Hepatocyte (in vitro differentiated cells): Measurements from ENCODE around the gene ZBTB7C. TPM values are rescaled to one million over a fixed set of nuclear protein-coding genes. Genes with fewer than 3 reads are reported as not detected.

Experiments
- DNase-seq: peaks from one replicate; pipeline ENCODE4 v3.0.0-alpha.2; 2016; ENCODE audit warnings: low spot score
- H2AFZ ChIP-seq: fragments of 200-600 bp; sonication (generic); 2 replicates; pipeline ENCODE4 v1.6.0; 2016; ENCODE audit warnings: antibody characterized with exemption, mild to moderate bottlenecking
- H3K27ac ChIP-seq: fragments of 200-600 bp; sonication (generic); 2 replicates; pipeline ENCODE4 v1.5.1; 2016; ENCODE audit warnings: mild to moderate bottlenecking
- H3K27me3 ChIP-seq: fragments of 200-600 bp; sonication (generic); 2 replicates; pipeline ENCODE4 v1.6.1; 2016
- H3K36me3 ChIP-seq: fragments of 200-600 bp; sonication (generic); replicated peaks from 2 replicates; pipeline ENCODE4 v1.5.1; 2016; ENCODE audit warnings: low read depth; ENCODE audit not compliant: insufficient read depth
- H3K4me1 ChIP-seq: fragments of 200-600 bp; sonication (generic); 2 replicates; pipeline ENCODE4 v1.5.1; 2016; ENCODE audit warnings: mild to moderate bottlenecking, moderate library complexity; ENCODE audit not compliant: insufficient read depth
- H3K4me2 ChIP-seq: fragments of 200-600 bp; sonication (generic); 2 replicates; pipeline ENCODE4 v1.6.0; 2016
- H3K4me3 ChIP-seq: fragments of 200-600 bp; sonication (generic); 2 replicates; pipeline ENCODE4 v1.5.1; 2016; ENCODE audit warnings: mild to moderate bottlenecking
- H3K79me2 ChIP-seq: fragments of 200-600 bp; sonication (generic); 2 replicates; pipeline ENCODE4 v1.6.0; 2017; ENCODE audit warnings: mild to moderate bottlenecking
- H3K9me2 ChIP-seq: fragments of 200-600 bp; sonication (generic); replicated peaks from 2 replicates; pipeline ENCODE4 v1.6.0; 2017; ENCODE audit warnings: mild to moderate bottlenecking; ENCODE audit not compliant: insufficient read depth
- H3K9me3 ChIP-seq: fragments of 200-600 bp; sonication (generic); 2 replicates; pipeline ENCODE4 v1.5.1; 2016; ENCODE audit warnings: low read depth, mild to moderate bottlenecking
- H4K20me1 ChIP-seq: fragments of 200-600 bp; sonication (generic); 2 replicates; pipeline ENCODE4 v1.6.0; 2016; ENCODE audit warnings: mild to moderate bottlenecking; ENCODE audit not compliant: insufficient read depth, poor library complexity, severe bottlenecking
- CTCF ChIP-seq: fragments of 200-600 bp; sonication (generic); IDR thresholded peaks from 2 replicates; pipeline ENCODE4 v1.5.1; 2016; ENCODE audit warnings: antibody characterized with exemption, mild to moderate bottlenecking; ENCODE audit not compliant: poor library complexity
- EZH2 ChIP-seq: fragments of 200-600 bp; sonication (generic); IDR thresholded peaks from 2 replicates; pipeline ENCODE4 v1.6.1; 2016; ENCODE audit warnings: antibody characterized with exemption, mild to moderate bottlenecking, borderline replicate concordance
- EZH2phosphoT487 ChIP-seq: fragments of 200-600 bp; sonication (generic); IDR thresholded peaks from one replicate; pipeline ENCODE4 v1.6.1; 2018; ENCODE audit warnings: antibody characterized with exemption, mild to moderate bottlenecking, low read depth, moderate library complexity; ENCODE audit not compliant: unreplicated experiment, severe bottlenecking
- WGBS: methylation state at CpG from one replicate; pipeline ENCODE4 v1.1.6; 2016; ENCODE audit warnings: low lambda C conversion rate; ENCODE audit errors: missing lambda C conversion rate; 5-methylcytosine and 5-hydroxymethylcytosine counted together
- polyA plus RNA-seq: library from polyadenylated mRNA; unstranded; fragments of >200 nt; fragmentation: Nextera tagmentation; extraction: Ambion mirVana; gene quantifications from 2 replicates; pipeline ENCODE4 v1.2.1, GENCODE V29; 2016
- total RNA-seq: library from RNA; depleted of rRNA; stranded (reverse); fragments of >200 nt; gene quantifications from 2 replicates; pipeline ENCODE4 v1.2.3, GENCODE V29; 2014

ZBTB7C gene
- total and polyA plus RNA-seq, 2 experiments from 2014 or later: 0.70 to 1.0 TPM

GRCh38 chr18:48393170-48393569, 16.0 kb downstream of the ZBTB7C start:
- no peaks in the 10 kb centered on the region for H3K4me1 ChIP-seq
- H3K9me2 ChIP-seq: no peaks in the 10 kb centered on the region
- H2AFZ ChIP-seq: no peak overlapping the region
- WGBS: 90% methylated on average over 4 of the region's 5 CpGs
- H3K27ac ChIP-seq: no peak overlapping the region
- H4K20me1 ChIP-seq: no peaks in the 10 kb centered on the region
- no peak for DNase-seq
- H3K4me2 ChIP-seq: no peak overlapping the region
- no peaks in the 10 kb centered on the region for H3K36me3 ChIP-seq
- H3K9me3 ChIP-seq: no peaks in the 10 kb centered on the region
- no peaks in the 10 kb centered on the region for H3K79me2 ChIP-seq
- H3K4me3 ChIP-seq: no peak overlapping the region
- peaks cover 24% of the 10 kb centered on the region for H3K27me3 ChIP-seq
- no peak for TF ChIP-seq EZH2
- no peak for TF ChIP-seq EZH2phosphoT487
- no peak for TF ChIP-seq CTCF

- H3K36me3 ChIP-seq: no peaks in the 10 kb centered on the region
- H2AFZ ChIP-seq: no peak overlapping the region
- no peak for DNase-seq
- no peaks in the 10 kb centered on the region for H3K9me3 ChIP-seq
- H3K27me3 ChIP-seq: peaks cover 15% of the 10 kb centered on the region
- no peak overlapping the region for H3K27ac ChIP-seq
- no peak overlapping the region for H3K4me3 ChIP-seq
- no peaks in the 10 kb centered on the region for H4K20me1 ChIP-seq
- H3K4me2 ChIP-seq: no peak overlapping the region
- no peak for TF ChIP-seq EZH2
- TF ChIP-seq EZH2phosphoT487: no peak
- TF ChIP-seq CTCF: no peak
- no peaks in the 10 kb centered on the region for H3K9me2 ChIP-seq
- no peaks in the 10 kb centered on the region for H3K79me2 ChIP-seq
- WGBS: 46% methylated on average over 1 of the region's 1 CpG
- no peaks in the 10 kb centered on the region for H3K4me1 ChIP-seq
Observed at GRCh38 chr18:48392268-48392667, 16.9 kb downstream of the ZBTB7C start.

- H3K9me3 ChIP-seq: no peaks in the 10 kb centered on the region
- no peak overlapping the region for H2AFZ ChIP-seq
- no peak overlapping the region for H3K27ac ChIP-seq
- WGBS: 85% methylated on average over 3 of the region's 3 CpGs
- H3K4me3 ChIP-seq: no peak overlapping the region
- DNase-seq: no peak
- H3K4me1 ChIP-seq: no peaks in the 10 kb centered on the region
- H3K36me3 ChIP-seq: no peaks in the 10 kb centered on the region
- no peaks in the 10 kb centered on the region for H4K20me1 ChIP-seq
- H3K4me2 ChIP-seq: no peak overlapping the region
- peaks cover 14% of the 10 kb centered on the region for H3K27me3 ChIP-seq
- TF ChIP-seq EZH2 (no peak), EZH2phosphoT487 (no peak), CTCF (no peak)
- H3K79me2 ChIP-seq: no peaks in the 10 kb centered on the region
- H3K9me2 ChIP-seq: no peaks in the 10 kb centered on the region
Observed at GRCh38 chr18:48391868-48392267, 17.3 kb downstream of the ZBTB7C start.

GRCh38 chr18:48390641-48391040, 18.5 kb downstream of the ZBTB7C start:
- DNase-seq: no peak
- 54% methylated on average over 5 of the region's 5 CpGs for WGBS
- no peak overlapping the region for H3K27ac ChIP-seq

More at GRCh38 chr18:48390641-48391040, 18.5 kb downstream of the ZBTB7C start:
- Histone ChIP-seq H2AFZ (no peak overlapping the region), H3K36me3 (no peaks in the 10 kb centered on the region), H3K4me3 (no peak overlapping the region), H3K4me1 (no peaks in the 10 kb centered on the region), H3K9me3 (no peaks in the 10 kb centered on the region), H3K27me3 (peaks cover 3% of the 10 kb centered on the region), H3K4me2 (no peak overlapping the region), H3K9me2 (no peaks in the 10 kb centered on the region), H4K20me1 (no peaks in the 10 kb centered on the region), H3K79me2 (no peaks in the 10 kb centered on the region)
- TF ChIP-seq EZH2 (no peak), EZH2phosphoT487 (no peak), CTCF (no peak)
